IMR-90 (cell line): ENCODE results near the gene MICAL3.

Experiments used
- CEBPB ChIP-seq: IDR thresholded peaks from 2 replicates; pipeline ENCODE4 v1.6.1; 2012; ENCODE audit warnings: low read depth, low read length, improper control_type of control experiment
- MXI1 ChIP-seq: IDR thresholded peaks from 2 replicates; pipeline ENCODE4 v1.6.1; 2012; ENCODE audit warnings: low read depth, mild to moderate bottlenecking, low read length, moderate library complexity, borderline replicate concordance
- RAD21 ChIP-seq: IDR thresholded peaks from 2 replicates; pipeline ENCODE4 v1.6.1; 2012; ENCODE audit warnings: low read length, improper control_type of control experiment
- TF ChIP-seq, protein P1 (sequence below): conservative IDR thresholded peaks from 2 replicates; pipeline ENCODE4 v1.5.1; 2012; ENCODE audit warnings: mild to moderate bottlenecking, low read depth, low read length, improper control_type of control experiment

DNA sequence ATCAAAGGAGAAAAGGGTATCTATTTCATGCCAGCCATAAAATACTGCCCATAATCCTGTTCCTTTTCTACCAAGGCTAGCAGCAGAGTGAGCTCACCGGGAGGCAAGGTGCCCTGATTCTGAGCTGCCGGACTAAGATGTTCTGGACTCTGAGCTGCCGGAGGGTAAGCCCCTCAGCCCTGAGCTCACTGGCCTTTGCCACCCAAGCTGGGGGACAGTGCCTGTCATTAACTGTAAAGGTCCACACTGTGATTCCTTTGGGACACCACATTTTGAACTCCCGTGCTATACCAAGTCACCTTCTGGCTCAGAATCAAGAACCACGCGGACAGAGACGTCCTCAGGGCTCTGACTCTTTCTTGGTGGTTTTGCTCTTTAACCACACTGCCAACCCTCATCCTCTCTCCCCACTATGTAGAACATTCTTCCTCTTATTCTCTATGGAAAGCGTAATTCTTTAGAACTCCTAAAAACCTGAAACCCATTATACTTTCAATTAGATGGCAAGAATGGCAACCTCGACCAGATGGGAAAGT lies 161.6 kb downstream of the MICAL3 start:
- TF ChIP-seq, protein P1, sequence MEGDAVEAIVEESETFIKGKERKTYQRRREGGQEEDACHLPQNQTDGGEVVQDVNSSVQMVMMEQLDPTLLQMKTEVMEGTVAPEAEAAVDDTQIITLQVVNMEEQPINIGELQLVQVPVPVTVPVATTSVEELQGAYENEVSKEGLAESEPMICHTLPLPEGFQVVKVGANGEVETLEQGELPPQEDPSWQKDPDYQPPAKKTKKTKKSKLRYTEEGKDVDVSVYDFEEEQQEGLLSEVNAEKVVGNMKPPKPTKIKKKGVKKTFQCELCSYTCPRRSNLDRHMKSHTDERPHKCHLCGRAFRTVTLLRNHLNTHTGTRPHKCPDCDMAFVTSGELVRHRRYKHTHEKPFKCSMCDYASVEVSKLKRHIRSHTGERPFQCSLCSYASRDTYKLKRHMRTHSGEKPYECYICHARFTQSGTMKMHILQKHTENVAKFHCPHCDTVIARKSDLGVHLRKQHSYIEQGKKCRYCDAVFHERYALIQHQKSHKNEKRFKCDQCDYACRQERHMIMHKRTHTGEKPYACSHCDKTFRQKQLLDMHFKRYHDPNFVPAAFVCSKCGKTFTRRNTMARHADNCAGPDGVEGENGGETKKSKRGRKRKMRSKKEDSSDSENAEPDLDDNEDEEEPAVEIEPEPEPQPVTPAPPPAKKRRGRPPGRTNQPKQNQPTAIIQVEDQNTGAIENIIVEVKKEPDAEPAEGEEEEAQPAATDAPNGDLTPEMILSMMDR = no peak
- TF ChIP-seq RAD21 = no peak
- no peak for TF ChIP-seq CEBPB
- no peak for TF ChIP-seq MXI1
